Measurements from ENCODE around the gene FLT1. TPM values are rescaled to one million over a fixed set of nuclear protein-coding genes. Genes with fewer than 3 reads are reported as not detected.

The FLT1 gene
- total RNA-seq, 2 donors from 2014 or later: 3.2 to 10.3 TPM

GRCh38 chr13:28438067-28438466 lies 56.9 kb downstream of the FLT1 start:
- H3K27ac Mint-ChIP-seq: no peak overlapping the region
- peaks cover 2% of the 10 kb centered on the region for H3K36me3 Mint-ChIP-seq (ENCODE audit: low read depth)
- DNase-seq: no peak
- TF ChIP-seq CTCF (conservative IDR thresholded peaks at IDR 0.05): no peak
- Histone ChIP-seq H3K36me3 (ENCODE audit: control insufficient read depth, insufficient read depth, low read length) (no peaks in the 10 kb centered on the region), H3K4me3 (ENCODE audit: low read length) (no peak overlapping the region), H3K9ac (ENCODE audit: extremely low read depth, low read length, poor library complexity, severe bottlenecking) (no peak overlapping the region), H3K4me1 (ENCODE audit: control insufficient read depth, insufficient read depth, low read length) (no peaks in the 10 kb centered on the region), H3K27ac (ENCODE audit: low read depth, low read length) (no peak overlapping the region), H3K9me3 (ENCODE audit: control insufficient read depth, low read length) (no peaks in the 10 kb centered on the region), H3K27me3 (ENCODE audit: control insufficient read depth, insufficient read depth, low read length, poor library complexity, severe bottlenecking) (no peaks in the 10 kb centered on the region)
- H3K4me1 Mint-ChIP-seq: peaks cover 34% of the 10 kb centered on the region
- H3K27me3 Mint-ChIP-seq (ENCODE audit: insufficient read depth): no peaks in the 10 kb centered on the region
- H3K4me3 Mint-ChIP-seq: no peak overlapping the region
- peaks cover 2% of the 10 kb centered on the region for H3K9me3 Mint-ChIP-seq
- 85 to 95% methylated on average over 5 to 7 of the region's 8 CpGs for WGBS, 2 experiments (ENCODE audit: insufficient coverage in 1 of 2, insufficient read length in 1 of 2)

- H3K36me3 Mint-ChIP-seq (ENCODE audit: low read depth): peaks cover 2% of the 10 kb centered on the region
- no peaks in the 10 kb centered on the region for H3K36me3 ChIP-seq (ENCODE audit: control insufficient read depth, insufficient read depth, low read length)
- no peaks in the 10 kb centered on the region for H3K27me3 Mint-ChIP-seq (ENCODE audit: insufficient read depth)
- DNase-seq: no peak
- no peak overlapping the region for H3K27ac Mint-ChIP-seq
- no peak overlapping the region for H3K27ac ChIP-seq (ENCODE audit: low read depth, low read length)
- WGBS, 2 experiments (ENCODE audit: insufficient coverage in 1 of 2, insufficient read length in 1 of 2): 85 to 93% methylated on average over 5 to 6 of the region's 6 CpGs
- H3K4me1 Mint-ChIP-seq: peaks cover 37% of the 10 kb centered on the region
- no peak overlapping the region for H3K4me3 ChIP-seq (ENCODE audit: low read length)
- H3K9me3 Mint-ChIP-seq: no peaks in the 10 kb centered on the region
- H3K4me3 Mint-ChIP-seq: no peak overlapping the region
- H3K9ac ChIP-seq (ENCODE audit: extremely low read depth, low read length, poor library complexity, severe bottlenecking): no peak overlapping the region
- no peaks in the 10 kb centered on the region for H3K27me3 ChIP-seq (ENCODE audit: control insufficient read depth, insufficient read depth, low read length, poor library complexity, severe bottlenecking)
- no peak for TF ChIP-seq CTCF (conservative IDR thresholded peaks at IDR 0.05)
- H3K4me1 ChIP-seq (ENCODE audit: control insufficient read depth, insufficient read depth, low read length): no peaks in the 10 kb centered on the region
- H3K9me3 ChIP-seq (ENCODE audit: control insufficient read depth, low read length): no peaks in the 10 kb centered on the region
These were observed 59.0 kb downstream of the FLT1 start for GRCh38 chr13:28435917-28436316.

- H3K27ac Mint-ChIP-seq: peak overlapping the region; percentile 62
- no peak overlapping the region for H3K4me3 ChIP-seq (ENCODE audit: low read length)
- H3K4me1 Mint-ChIP-seq: peaks cover 37% of the 10 kb centered on the region
- H3K27ac ChIP-seq (ENCODE audit: low read depth, low read length): no peak overlapping the region
- DNase-seq: no peak
- H3K4me3 Mint-ChIP-seq: no peak overlapping the region
- no peak for TF ChIP-seq CTCF (conservative IDR thresholded peaks at IDR 0.05)
- no peak overlapping the region for H3K9ac ChIP-seq (ENCODE audit: extremely low read depth, low read length, poor library complexity, severe bottlenecking)
- H3K9me3 ChIP-seq (ENCODE audit: control insufficient read depth, low read length): no peaks in the 10 kb centered on the region
- H3K36me3 Mint-ChIP-seq (ENCODE audit: low read depth): peaks cover 2% of the 10 kb centered on the region
- no peaks in the 10 kb centered on the region for H3K27me3 ChIP-seq (ENCODE audit: control insufficient read depth, insufficient read depth, low read length, poor library complexity, severe bottlenecking)
- 49 to 60% methylated on average over 3 to 4 of the region's 4 CpGs for WGBS, 2 experiments (ENCODE audit: insufficient coverage in 1 of 2, insufficient read length in 1 of 2)
- H3K9me3 Mint-ChIP-seq: no peaks in the 10 kb centered on the region
- no peaks in the 10 kb centered on the region for H3K36me3 ChIP-seq (ENCODE audit: control insufficient read depth, insufficient read depth, low read length)
- no peaks in the 10 kb centered on the region for H3K4me1 ChIP-seq (ENCODE audit: control insufficient read depth, insufficient read depth, low read length)
- H3K27me3 Mint-ChIP-seq (ENCODE audit: insufficient read depth): no peaks in the 10 kb centered on the region
These were observed 60.0 kb downstream of the FLT1 start for GRCh38 chr13:28434926-28435325.
